ENCODE data around the gene RNU6-1.

DNA sequence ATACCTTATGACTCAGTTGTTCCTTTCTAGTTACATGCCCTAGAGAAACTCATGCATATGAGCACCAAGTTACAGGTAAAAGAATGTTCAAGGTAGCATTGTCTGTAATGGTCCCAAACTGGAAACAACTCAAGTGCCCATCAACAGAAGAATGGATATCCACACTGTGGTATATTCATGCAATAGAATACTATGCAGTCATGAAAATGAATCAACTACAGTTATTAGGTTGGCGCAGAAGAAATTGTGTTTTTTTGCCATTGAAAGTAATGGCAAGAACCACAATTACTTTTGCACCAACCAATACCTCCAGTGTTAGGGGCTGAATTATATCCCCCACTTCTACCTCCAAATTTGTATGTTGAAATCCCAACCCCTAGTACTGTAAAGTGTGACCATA is 9.7 kb upstream of the RNU6-1 start:
- TF ChIP-seq, protein P1, sequence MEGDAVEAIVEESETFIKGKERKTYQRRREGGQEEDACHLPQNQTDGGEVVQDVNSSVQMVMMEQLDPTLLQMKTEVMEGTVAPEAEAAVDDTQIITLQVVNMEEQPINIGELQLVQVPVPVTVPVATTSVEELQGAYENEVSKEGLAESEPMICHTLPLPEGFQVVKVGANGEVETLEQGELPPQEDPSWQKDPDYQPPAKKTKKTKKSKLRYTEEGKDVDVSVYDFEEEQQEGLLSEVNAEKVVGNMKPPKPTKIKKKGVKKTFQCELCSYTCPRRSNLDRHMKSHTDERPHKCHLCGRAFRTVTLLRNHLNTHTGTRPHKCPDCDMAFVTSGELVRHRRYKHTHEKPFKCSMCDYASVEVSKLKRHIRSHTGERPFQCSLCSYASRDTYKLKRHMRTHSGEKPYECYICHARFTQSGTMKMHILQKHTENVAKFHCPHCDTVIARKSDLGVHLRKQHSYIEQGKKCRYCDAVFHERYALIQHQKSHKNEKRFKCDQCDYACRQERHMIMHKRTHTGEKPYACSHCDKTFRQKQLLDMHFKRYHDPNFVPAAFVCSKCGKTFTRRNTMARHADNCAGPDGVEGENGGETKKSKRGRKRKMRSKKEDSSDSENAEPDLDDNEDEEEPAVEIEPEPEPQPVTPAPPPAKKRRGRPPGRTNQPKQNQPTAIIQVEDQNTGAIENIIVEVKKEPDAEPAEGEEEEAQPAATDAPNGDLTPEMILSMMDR (IDR thresholded peaks at IDR 0.05): no peak
- TF ChIP-seq POLR2A (IDR thresholded peaks at IDR 0.05) (no peak), POLR2AphosphoS5 (IDR thresholded peaks at IDR 0.05) (no peak)

All from breast epithelium (tissue), 3 donors.